Suprapubic skin (tissue), 4 donors: Measurements from ENCODE around the gene TENT4A.

Experiments
- EP300 ChIP-seq: sonication (generic); formaldehyde crosslinking; IDR thresholded peaks from one replicate; pipeline ENCODE4 v1.6.1; 2017; ENCODE audit warnings: antibody characterized with exemption
- POLR2A ChIP-seq, 2 donors: fragments of 450-650 bp; IDR thresholded peaks; one replicate each; pipeline ENCODE4 v1.6.1; 2017; ENCODE audit warnings: antibody characterized with exemption in 2 of 2, mild to moderate bottlenecking in 2 of 2, moderate library complexity in 2 of 2
- POLR2AphosphoS5 ChIP-seq, 3 donors: sonication (generic); formaldehyde crosslinking; IDR thresholded peaks; one replicate each; pipeline ENCODE4 v1.6.1; 2017; ENCODE audit warnings: antibody characterized with exemption in 3 of 3
- TF ChIP-seq, protein P1 (sequence below), 2 donors: fragments of 200-600 bp in 1 of 2; fragments of 450-650 bp in 1 of 2; sonication (generic) in 1 of 2; IDR thresholded peaks; one replicate each; pipeline ENCODE4 v1.5.1; 2016 to 2019; ENCODE audit warnings: antibody characterized with exemption in 2 of 2, mild to moderate bottlenecking in 1 of 2, moderate library complexity in 1 of 2

DNA sequence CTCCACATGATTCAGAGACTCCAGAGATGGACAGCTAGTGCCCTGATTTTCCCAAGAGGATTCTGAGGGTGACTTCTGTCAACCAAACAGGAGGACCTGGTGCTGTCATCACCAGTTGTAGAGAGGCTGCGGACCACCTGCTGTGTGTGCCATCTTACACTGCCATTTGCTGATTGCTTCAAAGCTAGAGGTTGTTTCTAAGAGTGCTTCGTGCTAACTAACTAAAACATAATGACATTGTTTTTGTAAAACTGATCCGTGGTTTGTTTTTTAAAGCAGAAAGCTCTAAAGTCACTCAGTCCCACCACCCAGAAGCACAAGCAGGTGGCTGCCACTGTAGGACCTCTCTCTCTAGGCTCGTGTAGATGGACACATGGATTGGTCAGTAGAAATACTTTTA lies 12.2 kb downstream of the TENT4A start:
- no peak for TF ChIP-seq POLR2A (IDR thresholded peaks at IDR 0.05)
- TF ChIP-seq POLR2AphosphoS5 (IDR thresholded peaks at IDR 0.05): no peak
- TF ChIP-seq, protein P1, sequence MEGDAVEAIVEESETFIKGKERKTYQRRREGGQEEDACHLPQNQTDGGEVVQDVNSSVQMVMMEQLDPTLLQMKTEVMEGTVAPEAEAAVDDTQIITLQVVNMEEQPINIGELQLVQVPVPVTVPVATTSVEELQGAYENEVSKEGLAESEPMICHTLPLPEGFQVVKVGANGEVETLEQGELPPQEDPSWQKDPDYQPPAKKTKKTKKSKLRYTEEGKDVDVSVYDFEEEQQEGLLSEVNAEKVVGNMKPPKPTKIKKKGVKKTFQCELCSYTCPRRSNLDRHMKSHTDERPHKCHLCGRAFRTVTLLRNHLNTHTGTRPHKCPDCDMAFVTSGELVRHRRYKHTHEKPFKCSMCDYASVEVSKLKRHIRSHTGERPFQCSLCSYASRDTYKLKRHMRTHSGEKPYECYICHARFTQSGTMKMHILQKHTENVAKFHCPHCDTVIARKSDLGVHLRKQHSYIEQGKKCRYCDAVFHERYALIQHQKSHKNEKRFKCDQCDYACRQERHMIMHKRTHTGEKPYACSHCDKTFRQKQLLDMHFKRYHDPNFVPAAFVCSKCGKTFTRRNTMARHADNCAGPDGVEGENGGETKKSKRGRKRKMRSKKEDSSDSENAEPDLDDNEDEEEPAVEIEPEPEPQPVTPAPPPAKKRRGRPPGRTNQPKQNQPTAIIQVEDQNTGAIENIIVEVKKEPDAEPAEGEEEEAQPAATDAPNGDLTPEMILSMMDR (IDR thresholded peaks at IDR 0.05): no peak
- no peak for TF ChIP-seq EP300
